GM08714 (cell line): ENCODE data around the gene CREG1.

ENCODE experiments used
- H3K4me3 ChIP-seq: fragments of 200-500 bp; sonication (Bioruptor generic); 2 replicates; pipeline ENCODE4 v1.5.1; 2014; ENCODE audit warnings: mild to moderate bottlenecking, low read length, inconsistent platforms
- ZNF274 ChIP-seq: IDR thresholded peaks from 2 replicates; pipeline ENCODE4 v1.6.1; 2012; ENCODE audit warnings: mild to moderate bottlenecking, low read depth, low read length

Gene CREG1

DNA sequence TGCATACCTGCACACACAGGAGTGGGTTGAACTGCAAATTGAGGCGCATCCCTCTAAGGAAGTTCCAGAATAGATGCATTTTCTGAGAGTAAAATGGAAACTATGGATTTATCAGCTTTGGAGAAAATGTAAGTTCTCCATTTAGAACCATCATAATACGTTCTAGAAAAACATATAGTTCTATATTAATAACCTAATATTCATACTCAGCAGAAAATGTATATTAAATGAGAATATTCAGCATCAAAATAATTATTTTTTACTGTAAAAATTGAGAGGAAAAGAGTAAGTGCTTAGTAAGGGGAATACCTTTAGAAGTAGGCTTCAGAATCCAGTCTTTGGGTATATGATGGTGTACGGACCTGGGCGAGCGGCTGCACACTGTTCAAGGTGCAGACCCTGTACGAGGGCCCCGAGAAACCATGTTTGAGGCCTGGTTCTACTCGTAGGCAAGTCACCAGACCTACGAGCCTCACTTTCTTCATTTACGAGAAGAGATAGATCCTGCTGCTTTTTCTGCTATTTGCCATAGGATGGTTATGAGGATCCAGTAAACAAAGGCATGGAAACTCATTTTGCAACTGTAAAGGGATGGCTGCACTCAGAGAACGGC, 42.1 kb downstream of the CREG1 start:
- no peak for TF ChIP-seq ZNF274
- H3K4me3 ChIP-seq, result no peak overlapping the region

DNA sequence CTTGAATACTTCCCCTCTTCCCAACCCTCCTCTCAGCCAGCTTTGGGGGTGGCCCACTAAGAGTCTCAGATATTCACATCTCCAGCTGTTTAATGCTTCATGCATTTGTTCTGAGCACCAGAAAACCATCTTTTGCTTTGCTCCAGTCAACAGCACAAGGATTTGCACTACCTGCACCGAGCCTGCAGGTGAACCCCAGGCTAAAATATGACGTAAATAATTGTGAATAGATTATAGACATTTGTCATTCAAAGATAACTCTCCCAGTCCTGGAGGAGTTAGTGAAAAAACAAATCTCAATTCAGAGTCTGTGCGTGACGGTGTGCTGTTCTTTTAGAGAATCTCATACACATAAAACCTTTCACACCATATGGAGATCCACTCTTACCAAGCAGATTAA, 42.7 kb downstream of the CREG1 start:
- TF ChIP-seq ZNF274, result no peak

DNA sequence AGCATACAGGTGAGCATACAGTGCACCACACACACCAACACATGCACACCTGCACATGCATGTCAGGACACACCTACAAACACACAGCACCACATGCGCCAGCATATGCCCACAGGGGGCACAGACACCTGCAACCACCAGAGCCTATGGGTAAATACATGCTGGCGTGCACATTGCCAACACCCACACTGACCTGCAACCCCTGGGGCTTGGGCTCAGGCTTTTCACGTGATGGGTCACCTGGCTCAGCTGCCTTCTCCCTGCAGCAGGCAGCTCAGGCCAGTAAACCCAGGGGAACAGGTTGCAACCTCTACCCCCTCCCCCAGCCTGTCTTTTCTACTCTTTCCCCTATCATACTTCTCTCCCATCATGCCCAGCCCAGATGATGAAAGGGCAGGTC, 43.3 kb downstream of the CREG1 start:
- TF ChIP-seq ZNF274, result no peak
- no peak overlapping the region for H3K4me3 ChIP-seq

More for the DNA sequence above, 42.7 kb downstream of the CREG1 start:
- H3K4me3 ChIP-seq, result no peak overlapping the region

DNA sequence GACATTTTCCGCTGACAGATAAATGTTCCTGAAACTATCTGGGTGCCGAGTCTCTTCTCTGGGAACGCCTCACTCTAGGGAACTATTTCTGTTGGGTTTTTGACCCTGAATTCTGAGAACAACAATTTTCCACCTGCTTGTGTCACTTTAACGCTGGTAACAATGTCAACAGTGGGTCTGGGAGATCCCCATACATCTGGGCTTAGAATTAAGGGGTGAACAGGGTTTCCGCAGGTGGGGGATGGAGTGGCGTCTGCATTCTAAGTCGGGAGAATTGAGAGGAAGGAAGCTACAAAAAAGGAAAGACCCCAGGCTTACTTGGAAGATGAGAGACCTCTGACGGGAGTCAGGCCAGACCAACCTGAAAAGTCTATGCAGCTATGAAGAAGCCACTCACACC, 44.0 kb downstream of the CREG1 start:
- H3K4me3 ChIP-seq, result no peak overlapping the region
- TF ChIP-seq ZNF274, result no peak

DNA sequence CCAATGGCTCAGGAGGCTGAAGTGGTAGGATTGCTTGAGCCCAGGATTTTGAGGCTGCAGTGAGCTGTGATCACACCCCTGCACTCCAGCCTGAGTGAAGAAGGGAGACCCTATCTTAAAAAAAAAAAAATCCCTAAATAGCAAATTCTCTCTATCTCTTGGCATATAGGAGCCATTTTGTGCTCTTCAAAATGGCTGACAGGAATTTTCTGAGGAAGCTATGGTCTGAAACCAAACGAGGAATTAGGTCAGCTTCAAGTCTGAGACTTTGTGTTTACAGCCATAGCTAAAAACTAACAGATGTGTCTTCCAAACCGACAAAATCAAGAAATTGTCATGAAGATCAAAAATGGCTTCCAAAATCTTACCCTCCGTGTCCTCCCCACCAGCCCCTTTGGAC, 45.8 kb downstream of the CREG1 start:
- H3K4me3 ChIP-seq, result no peak overlapping the region
- TF ChIP-seq ZNF274, result no peak

DNA sequence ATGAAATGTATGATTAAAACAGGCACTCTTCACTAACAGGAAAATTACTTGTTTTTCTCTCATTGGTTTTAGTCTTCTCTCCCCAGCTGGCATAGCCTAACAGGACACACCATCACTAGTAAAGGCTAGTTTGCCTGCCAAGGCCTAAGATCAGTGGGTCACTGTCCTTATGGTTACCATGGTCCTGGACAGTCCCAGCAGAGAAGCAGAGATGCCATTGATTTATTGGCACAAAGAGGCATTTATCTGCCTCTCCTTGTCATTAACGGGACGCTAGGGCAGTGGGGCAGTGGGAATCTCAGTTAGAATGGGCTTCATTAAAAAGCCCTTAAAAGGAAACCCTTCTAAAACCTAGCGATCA, 49.1 kb downstream of the CREG1 start:
- TF ChIP-seq ZNF274, result no peak
- H3K4me3 ChIP-seq, result no peak overlapping the region

DNA sequence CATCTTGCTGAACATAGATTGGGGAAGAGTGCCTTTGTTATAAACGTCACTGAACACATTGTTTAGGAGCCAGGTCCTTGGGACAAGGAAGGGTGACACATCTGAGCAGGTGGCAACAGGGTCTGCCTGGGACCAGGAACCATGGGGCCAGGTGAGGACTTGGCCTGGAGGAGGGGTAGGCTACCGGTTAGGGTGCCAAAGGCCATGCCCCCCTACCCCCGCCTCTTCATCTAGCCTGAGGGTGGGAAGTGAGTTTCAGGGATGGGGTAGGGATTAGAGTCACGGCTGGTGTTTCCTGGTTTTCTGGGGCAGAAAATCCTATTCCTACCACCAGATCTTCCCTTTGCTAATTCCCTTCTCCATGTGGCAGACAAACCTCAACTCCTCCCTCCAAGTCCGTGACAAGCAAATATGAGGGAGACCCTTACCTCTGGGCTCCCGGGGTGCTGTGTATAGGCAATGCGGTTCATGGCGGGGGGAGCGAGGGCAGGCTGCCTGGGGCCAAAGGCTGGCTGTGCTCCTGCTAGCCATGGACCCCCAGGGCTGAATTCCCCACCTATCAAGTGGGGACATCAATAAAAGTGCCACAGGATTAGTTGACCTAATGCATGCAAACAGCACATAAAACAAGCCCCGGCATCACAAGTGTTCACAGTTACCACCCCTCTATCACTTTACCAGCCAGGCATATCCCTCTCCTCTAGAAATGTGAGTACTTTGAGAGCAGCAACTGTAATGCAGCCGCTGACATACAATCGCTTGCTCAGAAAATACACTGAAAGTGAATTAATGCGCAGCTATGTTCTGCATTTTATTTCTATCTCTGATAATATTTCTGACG, 49.7 kb downstream of the CREG1 start:
- TF ChIP-seq ZNF274, result no peak
- no peak overlapping the region for H3K4me3 ChIP-seq

DNA sequence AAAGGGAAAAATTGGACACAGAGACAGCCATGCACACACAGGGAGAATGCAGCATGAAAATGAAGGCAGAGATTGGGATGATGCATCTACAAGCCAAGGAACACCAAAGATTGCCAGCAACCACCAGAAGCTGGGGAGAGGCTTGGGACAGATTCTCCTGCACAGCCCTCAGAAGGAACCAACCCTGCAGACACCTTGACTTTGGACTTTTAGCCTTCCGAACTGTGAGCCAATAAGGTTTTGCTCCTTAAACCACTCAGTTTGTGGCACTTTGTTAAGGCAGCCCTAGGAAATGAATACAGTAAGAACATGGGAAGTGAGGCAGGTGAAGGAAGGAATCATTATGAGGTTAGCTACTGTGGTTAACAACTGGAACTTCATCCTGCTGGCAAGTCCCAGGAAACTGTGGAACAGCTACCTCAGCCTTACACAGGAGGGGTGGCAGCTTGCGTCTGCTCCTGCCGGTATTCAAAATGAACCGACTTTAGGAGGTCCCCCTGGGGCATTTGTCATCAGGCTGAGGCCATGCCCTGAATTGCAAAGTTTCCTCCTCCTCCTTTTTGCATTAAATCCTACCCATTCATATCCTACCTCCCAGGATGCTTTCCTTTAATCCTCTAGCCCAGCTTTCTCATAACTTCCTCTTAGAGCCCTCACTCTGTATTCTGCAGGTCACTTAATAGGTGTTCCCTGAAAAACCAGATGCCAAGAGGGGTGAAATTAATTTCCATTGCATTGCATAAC, 50.7 kb downstream of the CREG1 start:
- TF ChIP-seq ZNF274, result no peak
- H3K4me3 ChIP-seq, result no peak overlapping the region

DNA sequence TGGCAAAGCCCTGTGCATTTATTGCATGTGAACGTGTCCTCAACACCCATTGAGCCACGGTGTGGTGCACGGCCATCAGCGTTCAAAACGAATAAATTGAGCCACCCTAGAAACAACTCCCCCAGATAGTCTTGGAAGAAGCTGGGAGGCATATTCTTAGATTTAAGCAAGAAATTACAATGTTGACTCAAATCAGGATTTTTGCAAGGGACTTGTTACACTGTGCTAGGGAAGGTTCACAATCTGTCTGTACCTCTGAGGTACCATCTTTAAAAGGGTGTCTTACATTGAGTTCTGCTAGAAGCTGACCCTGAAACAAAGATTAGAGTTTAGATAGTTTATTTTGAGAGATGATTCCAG, 51.4 kb downstream of the CREG1 start:
- no peak overlapping the region for H3K4me3 ChIP-seq
- no peak for TF ChIP-seq ZNF274

DNA sequence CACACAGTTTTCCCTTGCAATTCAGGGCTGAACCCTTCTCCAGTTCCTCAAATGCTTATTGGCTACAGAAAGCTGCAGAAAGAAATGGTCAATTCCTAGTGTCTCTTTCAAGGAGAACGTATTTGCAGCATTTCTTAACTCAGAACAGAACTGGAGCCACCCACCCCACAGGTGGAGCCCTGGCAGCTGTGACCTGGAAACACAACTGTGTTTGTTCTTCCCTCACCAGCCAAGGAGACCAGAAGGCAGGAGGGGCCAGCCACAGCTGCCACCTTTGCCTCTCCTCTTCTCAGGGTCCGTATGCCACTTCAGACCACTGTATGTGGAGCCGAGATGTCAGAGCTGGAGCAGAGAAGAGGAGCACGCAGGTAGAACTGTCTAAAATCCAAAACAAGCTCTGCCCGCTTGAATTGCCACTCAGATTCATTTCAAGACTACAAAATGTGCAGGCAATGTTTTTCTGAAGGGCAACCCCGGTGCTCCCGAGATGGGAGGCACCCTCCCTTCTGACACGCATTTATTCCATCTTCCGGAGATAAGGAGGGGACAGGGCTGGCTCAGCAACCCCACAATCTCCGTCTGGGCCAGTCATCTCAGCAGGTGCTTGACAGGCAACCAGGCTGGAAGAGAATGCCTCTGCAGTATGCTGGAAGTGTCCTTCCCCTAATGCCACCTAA, 51.9 kb downstream of the CREG1 start:
- H3K4me3 ChIP-seq, result no peak overlapping the region
- TF ChIP-seq ZNF274, result no peak

DNA sequence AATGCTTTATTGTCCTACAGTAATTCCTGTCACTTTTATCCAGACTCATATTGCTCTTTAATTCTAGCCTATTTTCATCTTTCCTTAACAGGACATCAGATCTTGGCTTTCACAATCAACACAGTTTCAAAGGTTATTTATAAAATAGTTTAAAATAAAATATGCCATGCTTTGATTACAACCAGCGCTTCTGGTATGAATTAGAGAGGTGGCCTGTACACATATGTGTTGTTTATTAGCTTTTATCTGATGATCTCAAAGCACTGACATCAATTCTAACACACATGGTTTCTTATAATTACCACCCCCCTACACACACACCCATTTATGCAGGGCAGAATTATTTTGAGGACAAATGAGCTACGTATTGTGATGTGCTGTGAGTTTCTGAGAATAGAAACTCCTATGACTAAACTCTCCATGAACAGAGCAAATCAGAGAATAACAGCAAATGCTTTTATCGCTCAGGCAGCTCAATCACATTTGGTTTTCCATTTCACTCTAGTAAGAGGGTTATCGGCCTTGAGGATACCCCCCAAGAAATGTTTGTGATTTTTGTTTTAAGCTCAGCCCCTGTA, 53.2 kb downstream of the CREG1 start:
- TF ChIP-seq ZNF274, result no peak
- no peak overlapping the region for H3K4me3 ChIP-seq

DNA sequence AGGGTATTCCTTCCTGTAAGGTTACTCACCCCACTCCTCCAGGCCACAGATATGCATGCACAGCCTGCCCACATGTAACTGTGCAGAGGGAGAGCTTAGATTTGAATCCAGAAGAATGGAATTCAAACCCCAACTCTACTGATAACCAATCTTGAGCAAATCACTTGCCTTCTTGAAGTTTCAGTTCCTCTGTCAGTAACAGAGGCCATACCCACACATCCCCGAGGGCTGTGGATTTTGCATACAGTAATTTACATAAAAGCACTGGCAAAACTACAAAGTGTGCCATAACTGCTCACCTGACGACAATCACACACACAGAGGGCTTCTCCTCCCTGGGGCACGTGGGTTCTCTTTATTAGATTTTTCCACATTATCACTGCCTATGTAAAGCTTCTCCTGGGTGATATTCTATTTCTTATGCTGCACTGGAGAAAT, 53.9 kb downstream of the CREG1 start:
- H3K4me3 ChIP-seq, result no peak overlapping the region; the same call in 1 of the 2 replicates
- no peak for TF ChIP-seq ZNF274

DNA sequence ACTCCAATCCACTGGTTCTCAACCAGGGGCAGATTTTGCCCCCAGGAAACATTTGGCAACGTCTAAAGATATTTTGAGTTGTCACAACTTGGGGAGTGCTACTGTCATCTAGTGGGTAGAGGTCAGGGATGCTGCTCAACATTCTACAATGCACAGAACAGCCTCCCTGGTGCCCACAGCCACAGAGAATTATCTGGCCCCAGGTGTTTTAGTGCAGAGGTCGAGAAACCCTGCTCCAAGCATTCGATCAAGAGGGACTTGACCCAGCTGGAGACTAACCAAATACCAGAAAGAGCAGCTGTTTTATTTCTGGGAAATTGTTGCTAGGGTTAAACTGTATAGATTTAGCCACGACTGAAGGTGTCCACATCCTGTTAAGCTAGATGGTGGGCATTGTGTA, 54.5 kb downstream of the CREG1 start:
- no peak overlapping the region; the same call in 1 of the 2 replicates for H3K4me3 ChIP-seq
- no peak for TF ChIP-seq ZNF274
